Umbilical cord (tissue), 2 donors: ENCODE results near the gene CFAP54. TPM values are rescaled to one million over a fixed set of nuclear protein-coding genes. Genes with fewer than 3 reads are reported as not detected.
"Not testable (repeated sequence)": the region's sequence is repeated elsewhere in the genome, so short reads cannot be mapped to it uniquely, and the experiment has no call there.

Experiments used
- DNase-seq: peaks from one replicate; pipeline ENCODE4 v3.0.0-alpha.2; 2015; ENCODE audit warnings: low spot score
- total RNA-seq: library from RNA; depleted of rRNA; stranded (reverse); fragments of >200 nt; gene quantifications from one replicate; pipeline ENCODE4 v1.2.3, GENCODE V29; 2014; ENCODE audit warnings: low replicate concordance; ENCODE audit not compliant: insufficient read depth

The CFAP54 gene
- total RNA-seq, 1 donor from 2014 or later: 17.1 TPM

DNA sequence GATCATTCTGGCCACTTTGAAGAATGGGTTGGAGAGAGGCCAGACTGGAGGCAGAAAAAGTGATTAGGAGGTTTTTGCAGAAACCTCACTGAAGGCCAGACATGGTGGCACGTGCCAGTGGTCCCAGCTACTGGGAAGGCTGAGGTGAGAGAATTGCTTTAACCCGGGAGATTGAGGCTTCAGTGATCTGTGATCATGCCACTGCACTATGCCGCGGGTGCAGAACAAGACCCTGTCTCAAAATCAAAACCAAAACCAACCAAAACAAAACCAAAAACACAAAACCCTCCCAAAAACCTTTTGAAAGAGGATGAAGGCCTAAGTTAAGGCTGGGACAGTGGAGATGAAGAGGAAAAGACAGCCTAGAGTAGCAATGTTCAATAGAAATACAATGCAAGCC lies 15.2 kb upstream of the CFAP54 start:
- DNase-seq: no peak

DNA sequence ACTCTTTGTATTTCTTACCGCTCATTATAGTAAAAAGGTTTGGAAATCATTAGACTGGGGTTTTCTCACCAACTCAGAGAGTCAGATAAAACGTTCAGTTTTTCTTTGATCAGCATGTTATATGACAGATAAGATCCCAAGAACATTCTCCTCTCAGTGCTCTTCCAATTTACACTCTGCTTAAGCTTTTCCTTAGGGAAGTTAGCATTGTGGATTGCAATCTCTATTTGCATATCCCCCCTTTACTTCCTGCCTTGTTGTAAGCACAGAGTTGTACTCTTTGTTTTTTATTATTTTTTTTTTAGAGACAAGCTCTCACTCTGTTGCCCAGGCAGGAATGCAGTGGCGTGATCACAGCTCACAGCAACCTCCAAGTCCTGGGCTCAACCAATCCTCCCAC lies 11.4 kb upstream of the CFAP54 start:
- DNase-seq: no peak

DNA sequence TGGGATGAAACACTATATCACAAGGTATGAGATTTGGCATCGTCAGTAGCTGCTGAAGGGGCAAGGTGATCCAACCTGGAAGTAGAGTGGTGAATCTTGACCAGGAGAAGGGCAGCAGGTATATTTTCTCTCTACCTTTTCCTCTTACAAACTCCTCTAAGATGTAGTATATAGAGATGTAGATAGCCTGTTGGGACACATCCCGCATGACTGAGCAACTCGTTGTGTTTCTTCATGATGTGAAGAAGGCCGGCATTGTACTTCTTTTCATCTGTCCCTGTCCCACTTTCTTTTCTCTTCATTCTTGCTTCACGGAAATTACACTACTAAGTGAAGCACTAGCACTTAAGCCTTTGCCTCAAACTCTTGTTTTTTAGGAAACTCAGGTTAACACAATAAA lies 7.3 kb upstream of the CFAP54 start:
- DNase-seq: no peak

DNA sequence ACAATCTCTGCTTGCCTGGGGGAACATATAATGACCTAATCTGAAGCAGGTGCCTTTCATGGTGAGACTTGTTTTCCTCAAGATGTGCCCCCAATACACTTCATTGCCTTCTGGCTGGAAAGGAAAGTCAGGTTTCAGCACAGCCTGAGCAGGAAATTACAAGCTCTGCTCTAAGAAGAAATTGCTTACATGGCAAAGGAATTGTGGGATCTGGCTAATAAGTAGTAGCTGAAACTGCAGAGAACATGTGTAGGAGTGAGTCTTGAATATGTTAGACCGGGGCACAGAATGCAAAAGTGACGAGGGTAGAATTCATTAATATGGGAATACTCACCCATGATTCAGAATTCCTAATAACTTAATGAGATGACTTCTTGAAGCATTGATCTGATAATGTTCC lies 6.3 kb upstream of the CFAP54 start:
- DNase-seq: no peak

DNA sequence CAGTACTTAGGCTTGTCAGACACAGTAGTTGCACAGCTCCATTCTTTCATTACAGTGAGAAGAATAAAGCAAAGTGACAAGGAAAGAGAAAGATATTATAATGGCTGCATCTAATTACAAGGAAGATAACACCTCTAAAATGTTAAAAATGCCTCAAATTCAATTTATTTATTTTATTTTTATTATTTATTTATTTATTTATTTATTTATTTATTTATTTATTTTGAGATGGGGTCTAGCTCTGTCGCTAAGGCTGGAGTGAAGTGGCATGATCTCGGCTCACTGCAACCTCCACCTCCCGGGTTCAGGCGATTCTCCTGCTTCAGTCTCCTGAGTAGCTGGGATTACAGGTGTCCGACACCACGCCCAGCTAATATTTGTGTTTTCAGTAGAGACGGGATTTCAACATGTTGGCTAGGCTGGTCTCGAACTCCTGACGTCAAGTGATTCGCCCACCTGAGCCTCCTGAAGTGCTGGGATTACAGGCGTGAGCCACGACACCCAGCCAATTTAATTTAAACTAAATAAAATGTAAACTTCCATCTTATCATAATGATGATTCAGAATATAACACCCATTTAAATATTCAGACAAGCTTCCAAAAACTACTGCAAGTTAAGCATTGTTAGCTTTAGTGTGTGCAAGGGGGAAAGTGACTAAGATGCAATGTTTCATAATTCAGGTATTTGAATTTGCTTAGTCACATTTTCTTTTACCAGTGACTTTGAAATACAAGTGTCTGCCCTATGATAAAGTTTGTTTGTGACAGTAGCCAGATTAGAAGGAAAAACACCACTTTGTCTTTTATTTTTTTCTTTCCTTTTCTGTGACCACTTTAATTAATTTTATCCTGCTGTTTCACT lies 2.4 kb upstream of the CFAP54 start:
- no peak for DNase-seq

DNA sequence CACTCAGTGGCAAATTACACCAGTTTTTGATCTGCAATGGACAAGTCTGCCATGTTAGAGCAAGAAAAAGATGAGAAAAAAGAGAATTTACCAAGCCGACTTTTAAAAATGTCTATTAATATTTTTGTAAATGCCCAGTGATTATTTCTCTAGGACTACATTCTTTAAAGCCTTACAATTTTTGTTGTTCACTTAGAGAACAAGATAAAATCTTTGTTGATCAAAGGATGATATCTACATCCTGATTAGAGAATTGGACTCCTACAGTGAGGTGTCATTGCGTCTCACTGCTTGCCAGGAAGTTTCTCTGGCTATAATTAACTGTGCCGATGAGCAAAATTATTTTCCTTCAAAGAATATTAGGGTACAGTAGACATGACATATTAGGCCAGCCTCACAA lies 1.7 kb upstream of the CFAP54 start:
- DNase-seq: no peak

DNA sequence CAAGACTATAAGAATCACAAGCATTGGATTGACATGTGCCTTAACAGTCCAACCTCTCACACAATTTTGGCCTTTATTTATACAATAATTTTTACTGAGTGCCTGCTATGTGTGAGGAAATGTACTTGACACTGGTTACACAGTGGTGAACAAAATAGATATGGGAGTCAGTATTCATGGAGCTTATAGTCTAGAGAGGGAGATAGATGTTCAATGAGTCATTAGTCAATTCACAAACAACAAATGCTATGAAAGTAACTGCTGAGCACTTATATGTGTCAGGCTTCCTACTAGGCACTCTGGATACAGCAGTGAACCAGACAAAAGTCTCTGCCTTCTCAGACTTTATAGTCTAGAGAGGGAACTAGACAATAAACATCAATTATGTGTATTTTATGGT lies 3.7 kb downstream of the CFAP54 start:
- no peak for DNase-seq

DNA sequence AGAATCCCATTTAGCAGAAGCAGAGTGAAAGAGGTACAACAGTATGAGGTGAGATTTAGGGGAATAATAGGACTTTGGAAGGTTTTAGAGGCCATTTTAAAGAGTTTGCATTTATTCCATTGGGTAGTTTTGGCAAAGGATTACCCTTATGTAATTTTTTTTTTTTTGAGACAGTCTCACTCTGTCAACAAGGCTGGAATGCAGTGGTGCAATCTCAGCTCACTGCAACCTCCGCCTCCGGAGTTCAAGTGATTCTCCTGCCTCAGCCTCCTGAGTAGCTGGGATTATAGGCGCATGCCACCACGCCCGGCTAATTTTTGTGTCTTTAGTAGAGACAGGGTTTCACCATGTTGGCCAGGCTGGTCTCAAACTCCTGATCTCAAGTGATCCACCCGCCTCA lies 4.8 kb downstream of the CFAP54 start:
- not testable (repeated sequence) for DNase-seq

DNA sequence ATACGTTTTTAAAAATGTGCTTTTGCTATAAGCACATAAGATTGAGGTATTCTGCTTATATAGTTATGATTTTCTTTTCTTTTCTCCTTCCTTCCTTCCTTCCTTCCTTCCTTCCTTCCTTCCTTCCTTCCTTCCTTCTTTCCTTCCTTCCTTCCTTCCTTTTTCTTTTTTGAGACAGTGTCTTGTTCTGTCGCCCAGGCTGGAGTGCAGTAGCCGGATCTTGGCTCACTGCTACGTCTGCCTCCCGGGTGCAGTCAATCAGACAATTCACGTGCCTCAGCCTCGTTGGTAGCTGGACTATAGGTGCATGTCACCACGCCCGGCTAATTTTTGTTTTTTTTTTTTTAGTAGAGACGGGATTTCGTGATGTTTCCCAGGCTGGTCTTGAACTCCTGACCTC lies 5.8 kb downstream of the CFAP54 start:
- DNase-seq: no peak

DNA sequence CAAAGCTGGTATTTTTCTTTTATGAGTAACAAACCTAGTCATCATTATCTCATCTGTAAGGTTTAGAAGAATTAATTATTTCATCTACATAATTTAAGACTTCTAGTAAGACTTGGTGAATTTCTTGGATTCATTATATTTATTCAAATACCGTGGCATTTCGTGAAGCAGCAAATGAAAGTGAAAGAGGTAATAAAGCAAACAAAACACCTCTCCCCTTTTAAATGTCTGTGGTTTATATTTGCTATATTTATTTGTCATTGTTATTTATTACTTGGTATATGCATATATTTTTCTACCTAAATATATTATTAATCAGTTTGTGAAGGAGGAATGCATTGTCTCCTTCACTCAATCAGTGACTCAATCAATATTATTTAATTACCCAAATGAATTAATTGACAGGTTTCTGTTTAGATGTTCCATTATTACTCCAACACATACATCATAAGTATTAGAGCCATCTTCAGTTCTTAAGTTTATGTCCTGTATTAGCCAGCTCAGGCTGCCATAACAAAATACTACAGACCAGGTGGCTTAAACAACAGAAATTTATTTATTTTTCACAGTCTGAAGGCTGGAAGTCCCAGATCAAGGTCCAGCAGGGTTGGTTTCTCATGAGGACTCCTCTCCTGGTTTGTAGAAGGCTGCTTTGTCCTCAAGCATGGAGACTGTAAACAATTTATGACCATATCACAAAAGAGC lies 6.6 kb downstream of the CFAP54 start:
- DNase-seq: no peak

DNA sequence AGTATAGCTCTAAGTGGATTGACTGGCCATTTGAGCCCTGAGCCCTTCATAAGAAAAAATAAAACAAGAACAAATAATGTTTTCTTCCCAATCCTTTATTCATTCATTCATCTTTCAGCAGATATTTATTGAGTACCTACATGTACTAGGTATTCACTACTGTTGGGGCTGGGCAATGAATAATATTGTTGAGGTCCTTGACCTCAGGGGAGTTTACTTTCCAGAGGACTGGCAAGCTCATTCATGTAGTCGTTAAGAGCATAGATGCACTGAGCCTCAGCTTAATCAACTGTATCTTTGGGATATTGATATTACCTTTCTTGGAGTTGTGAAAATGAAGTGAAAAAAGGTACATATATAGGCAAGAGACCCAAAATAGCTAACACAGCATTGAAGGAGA lies 7.6 kb downstream of the CFAP54 start:
- DNase-seq: no peak

DNA sequence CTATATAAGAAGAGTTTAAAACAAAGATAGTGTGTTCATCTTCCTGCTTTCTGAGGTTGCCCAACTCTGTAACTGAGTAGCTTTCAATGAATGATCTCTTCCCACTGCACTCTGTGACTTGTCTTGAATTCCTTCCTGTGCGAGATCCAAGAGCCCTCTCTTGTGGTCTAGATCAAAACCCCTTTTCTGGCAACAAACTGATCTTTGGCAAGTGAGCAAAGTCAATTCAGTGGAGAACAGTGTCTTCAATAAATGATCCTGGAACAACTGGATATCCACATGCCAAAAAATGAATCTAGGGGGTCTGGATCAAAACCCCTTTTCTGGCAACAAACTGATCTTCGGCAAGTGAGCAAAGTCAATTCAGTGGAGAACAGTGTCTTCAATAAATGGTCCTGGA lies 8.5 kb downstream of the CFAP54 start:
- no peak for DNase-seq

DNA sequence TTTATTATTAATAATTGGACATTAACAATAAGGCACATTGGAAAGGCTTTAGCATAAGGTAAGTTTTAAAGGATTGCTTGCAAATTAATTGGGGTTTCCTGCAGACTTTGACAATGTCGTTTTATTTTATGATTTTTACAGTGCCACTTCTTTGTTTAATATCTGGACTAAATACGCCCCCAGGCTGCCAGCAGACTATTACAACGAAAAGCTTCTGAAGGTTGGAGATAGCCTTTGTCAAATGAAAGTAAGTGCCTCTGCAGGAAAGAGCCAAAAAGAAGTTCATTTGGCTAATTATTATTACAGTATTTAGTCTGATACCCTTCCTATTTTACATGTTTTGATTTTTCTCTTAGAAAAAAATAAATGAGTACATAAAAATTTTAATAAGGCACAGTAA lies 11.3 kb downstream of the CFAP54 start:
- peak; percentile 23 for DNase-seq

DNA sequence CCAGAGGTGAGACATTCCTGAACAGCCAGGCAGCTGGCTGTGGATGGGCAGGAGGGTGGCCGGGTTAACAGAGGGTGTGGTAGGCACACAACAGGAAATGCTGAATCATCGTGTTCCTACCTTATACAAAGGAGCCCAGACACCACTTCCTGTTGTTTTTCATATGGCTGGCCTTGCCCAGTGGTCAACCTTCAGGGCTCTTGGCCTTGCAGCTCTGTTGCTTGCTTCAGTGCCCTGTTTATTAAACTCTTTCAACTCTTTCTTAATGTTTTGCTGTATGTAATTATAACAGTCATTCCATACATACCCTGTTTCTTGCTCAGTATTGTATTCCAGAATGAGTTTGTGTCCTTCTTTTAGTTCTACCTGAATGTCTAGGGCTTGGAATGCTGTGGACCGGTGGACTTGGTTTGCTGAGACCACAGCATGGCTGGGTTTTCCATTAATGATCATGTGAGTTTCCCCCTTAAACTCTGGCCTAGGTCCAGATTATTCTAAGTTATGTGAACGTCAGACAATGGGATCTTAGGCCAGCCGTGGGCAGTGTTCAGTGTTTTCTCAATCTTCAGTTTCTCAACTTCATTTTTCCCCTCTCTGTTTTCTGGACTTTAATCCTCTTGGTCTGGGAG lies 11.9 kb downstream of the CFAP54 start:
- DNase-seq: no peak

DNA sequence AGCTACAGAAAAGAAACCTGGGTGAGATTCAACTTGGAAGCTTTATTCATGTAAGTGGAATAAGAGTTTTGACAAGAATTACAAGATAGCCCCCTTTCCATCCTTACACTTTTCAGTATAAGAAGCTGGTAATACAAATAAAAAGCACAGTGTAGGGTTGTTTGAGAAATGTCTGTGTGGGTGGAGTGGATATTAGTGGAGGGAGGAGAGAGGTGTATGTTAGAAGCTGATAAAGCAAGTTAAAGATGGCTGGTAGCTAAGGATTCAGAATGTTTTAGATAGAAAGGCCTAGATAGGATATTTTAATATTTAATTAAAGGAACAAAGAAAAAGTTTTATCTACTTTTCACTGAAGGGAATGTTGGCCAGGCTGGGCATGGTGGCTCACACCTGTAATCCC lies 12.5 kb downstream of the CFAP54 start:
- DNase-seq: no peak

DNA sequence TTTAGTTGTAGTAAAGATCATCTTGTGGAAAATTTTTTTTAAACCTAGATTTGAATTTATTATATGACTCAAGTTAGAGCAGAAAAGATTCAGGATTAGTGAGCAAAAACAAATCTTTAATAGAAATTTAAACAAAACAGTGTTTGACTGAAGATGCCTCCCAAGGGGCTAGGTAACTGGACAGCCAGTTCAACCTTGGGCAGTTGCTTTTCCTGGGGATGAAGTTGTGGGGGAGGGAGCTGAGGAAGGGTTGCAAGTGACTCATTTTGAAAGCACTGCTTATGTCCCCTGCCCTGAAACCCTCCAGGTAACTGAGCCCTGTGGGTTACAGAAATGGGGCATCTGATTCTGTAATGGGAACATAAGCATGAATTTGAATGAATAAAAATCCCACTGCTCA lies 13.1 kb downstream of the CFAP54 start:
- no peak for DNase-seq

DNA sequence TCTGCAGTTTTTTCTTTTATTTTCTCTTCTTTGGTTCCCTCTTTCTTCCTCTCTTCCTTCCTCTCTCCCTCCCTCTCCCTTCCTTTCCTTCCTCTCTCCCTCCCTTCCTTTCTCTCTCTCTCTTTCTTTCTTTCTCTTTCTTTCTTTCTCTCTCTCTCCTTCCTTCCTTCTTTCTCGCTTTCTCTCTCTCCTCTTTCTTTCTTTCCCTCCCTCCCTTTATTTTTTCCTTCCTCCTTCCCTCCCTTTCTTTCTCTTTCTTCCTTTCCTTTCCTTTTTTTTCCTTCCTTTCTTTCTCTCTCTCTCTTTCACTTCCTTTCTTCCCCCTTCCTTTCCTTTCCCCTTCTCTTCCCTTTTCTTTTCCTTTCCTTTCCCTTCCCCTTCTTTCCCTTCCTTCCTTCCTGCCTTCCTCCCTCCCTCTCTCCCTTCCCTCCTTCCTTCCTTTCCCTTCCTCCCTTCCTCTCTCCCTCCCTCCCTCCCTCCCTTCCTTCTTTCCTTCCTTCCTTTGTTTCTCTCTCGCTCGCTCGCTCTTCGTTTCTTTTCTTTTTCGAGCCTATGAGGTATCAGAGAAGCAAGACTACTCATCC lies 13.7 kb downstream of the CFAP54 start:
- no peak for DNase-seq

DNA sequence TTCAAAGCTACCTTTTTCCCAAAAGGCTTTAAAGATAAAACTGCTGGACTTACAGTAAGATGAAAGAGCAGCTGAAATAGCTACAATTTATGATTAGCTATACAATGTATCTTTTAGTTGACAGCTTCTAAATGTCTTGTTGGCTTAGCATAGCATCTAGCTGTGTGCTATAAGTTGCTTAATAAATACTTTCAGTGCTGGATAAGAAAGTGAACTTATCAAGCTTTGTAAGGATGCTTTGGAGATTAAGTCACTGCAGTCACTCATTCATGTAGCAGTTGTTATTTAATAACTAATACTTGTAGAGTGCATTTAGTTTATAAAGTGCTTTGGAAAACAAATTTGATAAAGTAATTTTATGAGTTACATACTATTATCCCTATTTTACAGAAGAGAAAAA lies 14.6 kb downstream of the CFAP54 start:
- no peak for DNase-seq

DNA sequence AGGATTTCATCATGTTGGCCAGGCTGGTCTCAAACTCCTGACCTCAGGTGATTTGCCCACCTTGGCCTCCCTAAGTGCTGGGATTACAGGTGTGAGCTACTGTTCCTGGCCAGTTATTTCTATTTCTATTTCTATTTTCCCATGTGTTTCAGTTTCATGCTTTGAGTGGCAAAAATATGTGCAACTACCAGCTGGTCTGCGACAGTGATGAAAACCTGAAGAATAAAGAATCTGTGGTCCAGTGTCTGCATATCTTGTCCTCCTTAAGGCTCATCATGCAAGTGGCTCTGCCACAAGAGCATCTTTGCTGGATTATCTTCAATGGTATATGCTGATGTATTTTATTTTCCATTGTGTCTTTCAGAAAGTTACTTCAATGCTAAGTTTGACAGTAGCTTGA lies 17.4 kb downstream of the CFAP54 start:
- no peak for DNase-seq

DNA sequence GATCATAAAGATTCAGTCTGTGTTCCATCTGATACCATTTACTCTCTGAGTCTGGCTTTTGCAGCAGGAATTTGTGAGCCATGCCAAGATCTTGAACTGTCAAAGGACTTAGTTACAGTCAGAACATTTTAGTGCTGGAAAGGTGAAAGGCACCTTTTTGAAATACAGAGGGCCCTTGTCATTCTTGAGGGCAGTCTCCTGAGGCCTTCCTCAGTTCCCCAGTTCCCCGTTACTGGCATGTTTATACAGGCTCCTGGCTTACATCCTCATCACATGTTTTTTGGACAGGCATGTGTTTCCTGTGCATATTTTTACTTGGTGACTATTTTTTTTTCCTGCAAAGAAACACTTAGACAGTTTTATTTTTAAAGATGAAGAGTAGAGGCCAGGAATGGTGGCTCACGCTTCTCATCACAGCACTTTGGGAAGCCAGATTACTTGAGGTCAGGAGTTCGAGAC lies 21.0 kb downstream of the CFAP54 start:
- peak; percentile 26 for DNase-seq

DNA sequence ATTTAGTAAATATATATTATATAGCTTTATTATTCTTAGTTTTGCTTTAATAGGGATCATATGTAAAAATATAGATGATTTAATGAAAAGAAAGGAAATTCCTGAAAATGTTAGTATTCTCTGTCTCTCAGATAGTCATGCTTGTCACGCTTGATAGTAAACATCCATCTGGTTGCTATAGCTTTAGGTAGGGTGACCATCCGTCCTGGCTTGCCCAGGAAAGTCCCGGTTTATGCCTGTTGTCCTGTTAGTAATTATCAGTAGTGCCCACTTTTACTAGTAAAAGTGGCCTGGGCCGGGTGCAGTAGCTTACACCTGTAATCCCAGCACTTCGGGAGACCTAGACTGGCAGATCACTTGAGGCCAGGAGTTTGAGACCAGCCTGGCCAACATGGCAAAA lies 23.8 kb downstream of the CFAP54 start:
- DNase-seq: no peak

DNA sequence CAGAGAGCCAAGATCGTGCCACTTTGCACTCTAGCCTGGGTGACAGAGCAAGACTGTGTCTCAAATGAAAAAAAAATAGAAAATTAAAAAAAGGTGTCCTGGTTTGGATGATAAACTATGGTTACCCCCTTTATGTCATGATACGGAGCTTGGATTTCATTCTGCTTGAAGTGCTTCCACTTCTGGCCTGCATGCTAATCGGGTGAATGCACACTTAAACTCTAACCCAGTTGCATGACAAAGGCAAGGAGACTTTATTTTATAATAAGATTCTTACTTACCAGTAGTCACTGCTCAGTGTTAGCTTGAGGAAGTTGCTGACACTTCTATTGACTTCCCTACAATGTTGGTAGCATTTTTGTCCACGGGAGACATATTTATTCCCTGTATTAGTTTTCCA lies 24.3 kb downstream of the CFAP54 start:
- DNase-seq: no peak
